ENCODE results near the gene MOB3A.
A peak's percentile ranks its signal among the peaks of the same experiment; 100 is the strongest.

DNA sequence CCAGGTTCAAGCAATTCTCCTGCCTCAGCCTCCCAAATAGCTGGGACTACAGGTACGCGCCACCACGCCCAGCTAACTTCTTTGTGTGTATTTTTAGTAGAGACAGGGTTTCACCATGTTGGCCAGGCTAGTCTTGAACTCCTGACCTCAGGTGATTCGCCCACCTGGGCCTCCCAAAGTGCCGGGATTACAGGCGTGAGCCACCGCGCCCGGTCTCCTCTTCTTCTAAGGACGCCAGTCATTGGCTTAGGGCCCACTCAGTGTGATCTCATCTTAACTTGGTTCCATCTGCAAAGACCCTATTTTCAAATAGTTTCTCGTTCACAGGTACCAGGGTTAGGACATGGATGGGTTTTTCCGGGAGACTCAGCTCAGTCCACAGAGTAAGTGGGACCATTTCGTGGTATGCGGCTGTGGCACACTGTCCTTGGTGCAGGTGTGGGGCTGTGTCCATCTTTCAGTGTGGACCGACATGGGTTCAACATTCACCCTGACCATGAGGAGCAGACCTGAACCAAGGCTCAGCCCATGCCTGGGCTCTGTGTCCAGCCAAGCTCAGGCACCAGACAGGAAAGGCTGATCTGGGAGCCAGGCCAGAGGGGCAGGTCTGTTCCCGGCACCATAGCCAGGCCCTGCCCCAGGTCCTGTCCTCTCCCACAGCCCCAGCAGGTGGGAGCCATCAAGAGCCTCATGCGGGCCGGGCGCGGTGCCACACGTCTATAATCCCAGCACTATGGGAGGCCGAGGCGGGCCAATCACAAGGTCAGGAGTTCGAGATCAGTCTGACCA is 42.3 kb downstream of the MOB3A start:
- TF ChIP-seq CTCF (IDR thresholded peaks at IDR 0.05 in 4 of 5, conservative IDR thresholded peaks at IDR 0.05 in 1 of 5): no peak
- TF ChIP-seq POLR2A (IDR thresholded peaks at IDR 0.05): peak in 1 of 2 donors; percentile 38
